Neuronal stem cell (in vitro differentiated cells): ENCODE data around the gene LRP1B.

ENCODE experiments used
- DNase-seq: peaks from one replicate; pipeline ENCODE4 v3.0.0-alpha.2; 2013; ENCODE audit warnings: low spot score
- H2AFZ ChIP-seq: one replicate; pipeline ENCODE4 v1.6.1; 2013; ENCODE audit warnings: mild to moderate bottlenecking, low read length, inconsistent platforms
- H2AK5ac ChIP-seq: 2 replicates; pipeline ENCODE4 v1.6.1; 2013; ENCODE audit warnings: low read depth, mild to moderate bottlenecking, inconsistent platforms, low read length, moderate library complexity, mixed read lengths
- H2BK120ac ChIP-seq: 2 replicates; pipeline ENCODE4 v1.6.1; 2013; ENCODE audit warnings: low read depth, mild to moderate bottlenecking, inconsistent platforms, low read length, moderate library complexity, mixed read lengths
- H2BK12ac ChIP-seq: one replicate; pipeline ENCODE4 v1.6.1; 2013; ENCODE audit warnings: low read length, inconsistent platforms
- H2BK15ac ChIP-seq: 2 replicates; pipeline ENCODE4 v1.6.1; 2013; ENCODE audit warnings: mild to moderate bottlenecking, low read length, inconsistent platforms, mixed read lengths
- H2BK5ac ChIP-seq: one replicate; pipeline ENCODE4 v1.6.1; 2013; ENCODE audit warnings: inconsistent platforms, mild to moderate bottlenecking, low read length, moderate library complexity
- H3K14ac ChIP-seq: one replicate; pipeline ENCODE4 v1.6.1; 2013; ENCODE audit warnings: low read length, inconsistent platforms
- H3K18ac ChIP-seq: 2 replicates; pipeline ENCODE4 v1.6.1; 2013; ENCODE audit warnings: low read length, inconsistent platforms
- H3K23ac ChIP-seq: 2 replicates; pipeline ENCODE4 v1.6.1; 2013; ENCODE audit warnings: low read depth, mild to moderate bottlenecking, mixed read lengths, low read length, inconsistent platforms; ENCODE audit not compliant: poor library complexity
- H3K27ac ChIP-seq: replicated peaks from 3 replicates; pipeline ENCODE4 v1.5.1; 2013; ENCODE audit warnings: low read length, inconsistent platforms
- H3K27me3 ChIP-seq, 3 experiments: 2 replicates each; pipeline ENCODE4 v1.6.1; 2013; ENCODE audit warnings: low read length in 3 of 3, mild to moderate bottlenecking in 2 of 3, inconsistent platforms in 1 of 3, low read depth in 1 of 3, mixed read lengths in 1 of 3, moderate library complexity in 1 of 3; ENCODE audit not compliant: control insufficient read depth in 3 of 3, insufficient read depth in 3 of 3
- H3K36me3 ChIP-seq, 2 donors: replicated peaks in 1 of 2; 2 replicates each; pipeline ENCODE4 v1.6.1; 2013; ENCODE audit warnings: low read length in 2 of 2; ENCODE audit not compliant: control insufficient read depth in 2 of 2, insufficient read depth in 2 of 2
- H3K4ac ChIP-seq: 2 replicates; pipeline ENCODE4 v1.6.1; 2013; ENCODE audit warnings: inconsistent platforms, mild to moderate bottlenecking, low read length, moderate library complexity
- H3K4me1 ChIP-seq, 2 donors: 1 replicate in 1 of 2; 2 replicates in 1 of 2; pipeline ENCODE4 v1.6.1; 2013; ENCODE audit warnings: low read length in 2 of 2, low read depth in 1 of 2; ENCODE audit not compliant: control insufficient read depth in 2 of 2, insufficient read depth in 1 of 2
- H3K4me2 ChIP-seq: one replicate; pipeline ENCODE4 v1.6.1; 2013; ENCODE audit warnings: mild to moderate bottlenecking, low read length, inconsistent platforms; ENCODE audit not compliant: insufficient read depth, poor library complexity, severe bottlenecking
- H3K4me3 ChIP-seq, 2 donors: 2 replicates each; pipeline ENCODE4 v1.5.1; 2013; ENCODE audit warnings: low read length in 2 of 2, mild to moderate bottlenecking in 2 of 2, inconsistent platforms in 1 of 2, moderate library complexity in 1 of 2
- H3K79me1 ChIP-seq: one replicate; pipeline ENCODE4 v1.6.1; 2013; ENCODE audit warnings: low read depth, mild to moderate bottlenecking, inconsistent platforms, low read length, moderate library complexity
- H3K9ac ChIP-seq: one replicate; pipeline ENCODE4 v1.6.1; 2013; ENCODE audit warnings: mild to moderate bottlenecking, low read depth, low read length, inconsistent platforms; ENCODE audit not compliant: poor library complexity
- H3K9me3 ChIP-seq, 2 donors: replicated peaks in 1 of 2; 2 replicates each; pipeline versions ENCODE3 to v1.6.1; 2013; ENCODE audit warnings: low read length in 2 of 2, mild to moderate bottlenecking in 2 of 2, inconsistent platforms in 1 of 2, low read depth in 1 of 2, mixed read lengths in 1 of 2, moderate library complexity in 1 of 2; ENCODE audit not compliant: control insufficient read depth in 2 of 2, insufficient read depth in 1 of 2
- H4K8ac ChIP-seq: one replicate; pipeline ENCODE4 v1.6.1; 2013; ENCODE audit warnings: low read depth, mild to moderate bottlenecking, inconsistent platforms, low read length, moderate library complexity
- H4K91ac ChIP-seq: one replicate; pipeline ENCODE4 v1.6.1; 2013; ENCODE audit warnings: low read length, low read depth, mild to moderate bottlenecking, inconsistent platforms; ENCODE audit not compliant: poor library complexity
- WGBS, 2 donors: extraction: QIAGEN DNeasy Blood & Tissue Kit; methylation state at CpG; one replicate each; pipeline ENCODE4 v1.1.7; 2013; ENCODE audit warnings: missing lambda C conversion rate in 2 of 2, mixed read lengths in 1 of 2; ENCODE audit not compliant: insufficient read length in 2 of 2, insufficient replicate concordance in 1 of 2; ENCODE audit errors: extremely low coverage in 2 of 2; 5-methylcytosine and 5-hydroxymethylcytosine counted together

Gene LRP1B

DNA sequence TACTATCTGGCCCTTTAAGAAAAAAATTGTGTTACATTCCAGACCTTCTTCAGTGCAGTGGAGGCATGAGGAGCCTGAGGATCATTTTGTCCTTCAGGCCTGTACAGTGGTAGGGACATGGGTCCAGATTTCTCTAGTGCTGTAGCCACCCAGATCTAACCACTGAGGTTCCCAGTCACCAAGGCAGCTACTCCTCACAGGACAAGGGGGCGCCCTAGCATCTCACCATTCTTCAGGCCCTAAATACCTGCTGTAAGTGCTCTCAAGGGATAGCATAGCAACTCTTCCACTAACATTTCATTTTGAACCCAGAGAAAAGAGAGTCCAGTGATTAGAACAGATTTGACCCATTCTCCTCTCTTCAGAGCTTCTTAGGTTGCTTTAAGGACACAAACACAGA is 1533.0 kb downstream of the LRP1B start:
- Histone ChIP-seq H3K9ac (no peak overlapping the region), H3K9me3 (peaks cover 0 to 1% of the 10 kb centered on the region in 2 donors), H3K4me1 (no peaks in the 10 kb centered on the region), H3K4ac (no peak overlapping the region), H2AFZ (no peak overlapping the region), H3K18ac (no peak overlapping the region), H2BK5ac (no peak overlapping the region), H4K91ac (no peak overlapping the region), H3K27ac (no peak overlapping the region), H3K36me3 (no peaks in the 10 kb centered on the region), H3K27me3 (no peaks in the 10 kb centered on the region), H2BK12ac (no peak overlapping the region), H2AK5ac (no peak overlapping the region), H2BK15ac (no peak overlapping the region), H3K4me2 (no peak overlapping the region), H3K23ac (no peak overlapping the region), H3K79me1 (no peaks in the 10 kb centered on the region), H3K14ac (no peak overlapping the region), H3K4me3 (no peak overlapping the region), H2BK120ac (no peak overlapping the region), H4K8ac (no peak overlapping the region)
- no CpG with 5 or more reads among the region's 1 CpG for WGBS, 2 donors
- no peak for DNase-seq

DNA sequence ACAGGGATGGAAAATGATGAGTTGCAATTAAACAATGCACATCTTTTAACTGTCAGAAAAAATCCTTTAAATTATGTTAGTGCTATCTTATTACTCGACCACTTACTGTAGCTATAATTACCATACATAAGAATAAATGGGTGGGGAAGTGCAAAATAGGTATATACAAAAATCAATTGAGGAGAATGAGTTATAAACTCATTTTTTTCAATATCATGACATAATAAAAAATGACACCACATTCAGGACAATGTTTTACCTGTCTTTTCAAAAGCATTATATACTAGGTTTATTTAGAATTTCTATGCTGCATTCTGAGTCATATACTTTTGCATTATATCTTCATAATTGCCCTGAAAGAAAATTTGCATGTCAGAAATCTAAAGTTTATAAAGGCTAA is 1533.6 kb downstream of the LRP1B start:
- Histone ChIP-seq H3K36me3 (no peaks in the 10 kb centered on the region), H2BK12ac (no peak overlapping the region), H3K27ac (no peak overlapping the region), H2AK5ac (no peak overlapping the region), H3K9ac (no peak overlapping the region), H2AFZ (no peak overlapping the region), H4K91ac (no peak overlapping the region), H2BK120ac (no peak overlapping the region), H3K79me1 (no peaks in the 10 kb centered on the region), H4K8ac (no peak overlapping the region), H2BK15ac (no peak overlapping the region), H3K27me3 (no peaks in the 10 kb centered on the region), H3K9me3 (peaks cover 0 to 1% of the 10 kb centered on the region in 2 donors), H3K18ac (no peak overlapping the region), H2BK5ac (no peak overlapping the region), H3K14ac (no peak overlapping the region), H3K4me1 (no peaks in the 10 kb centered on the region), H3K4me2 (no peak overlapping the region), H3K4ac (no peak overlapping the region), H3K23ac (no peak overlapping the region), H3K4me3 (no peak overlapping the region)
- no peak for DNase-seq
- no CpG with 5 or more reads among the region's 1 CpG for WGBS, 2 donors

DNA sequence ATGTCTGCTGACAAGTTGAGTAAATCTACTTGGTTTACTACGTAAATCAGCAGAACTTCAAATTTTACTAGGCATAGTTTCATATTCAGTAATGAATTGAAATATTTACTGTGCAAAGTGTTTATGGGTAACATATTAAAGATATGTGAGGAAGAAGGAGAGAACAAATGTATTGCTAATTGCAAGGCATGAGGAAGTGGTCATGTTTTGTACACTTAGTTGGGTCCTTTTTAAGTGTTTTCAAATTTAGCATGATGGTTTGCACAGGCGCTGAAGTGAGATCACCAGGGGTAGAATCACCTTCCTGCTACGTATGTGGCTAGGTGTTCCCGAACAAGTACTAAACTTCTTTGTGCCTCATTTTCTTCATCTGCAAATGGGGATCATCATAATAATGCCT is 1534.4 kb downstream of the LRP1B start:
- Histone ChIP-seq H2BK120ac (no peak overlapping the region), H3K36me3 (no peaks in the 10 kb centered on the region), H3K9ac (no peak overlapping the region), H2BK15ac (no peak overlapping the region), H2BK12ac (no peak overlapping the region), H3K23ac (no peak overlapping the region), H3K9me3 (peaks cover 0 to 1% of the 10 kb centered on the region in 2 donors), H3K27ac (no peak overlapping the region), H4K91ac (no peak overlapping the region), H3K4me3 (no peak overlapping the region), H2BK5ac (no peak overlapping the region), H3K4ac (no peak overlapping the region), H3K27me3 (no peaks in the 10 kb centered on the region), H3K4me1 (no peaks in the 10 kb centered on the region), H2AK5ac (no peak overlapping the region), H2AFZ (no peak overlapping the region), H3K4me2 (no peak overlapping the region), H4K8ac (no peak overlapping the region), H3K14ac (no peak overlapping the region), H3K79me1 (no peaks in the 10 kb centered on the region), H3K18ac (no peak overlapping the region)
- DNase-seq: no peak
- WGBS, 2 donors: no CpG with 5 or more reads among the region's 4 CpGs

DNA sequence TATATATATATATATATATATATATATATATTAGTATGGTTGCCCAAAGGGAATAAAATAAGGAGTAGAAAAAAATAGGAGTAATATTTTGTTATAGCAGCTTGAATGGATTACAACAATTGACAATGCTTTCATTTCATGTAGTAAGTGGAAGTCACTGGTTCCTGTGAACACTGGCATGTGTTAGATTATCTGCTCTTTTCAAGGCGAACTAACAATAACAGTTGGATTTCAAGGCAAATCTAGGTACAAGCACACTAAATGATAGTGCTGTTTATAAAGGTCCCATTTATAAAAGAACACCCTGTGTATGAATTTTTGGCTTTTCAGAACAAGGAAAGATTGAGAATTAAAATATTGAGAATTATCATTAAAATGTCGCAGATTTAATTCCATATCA is 1535.7 kb downstream of the LRP1B start:
- Histone ChIP-seq H3K23ac (no peak overlapping the region), H2BK5ac (no peak overlapping the region), H2BK15ac (no peak overlapping the region), H3K4me2 (no peak overlapping the region), H2AFZ (no peak overlapping the region), H2BK12ac (no peak overlapping the region), H3K4me1 (no peaks in the 10 kb centered on the region), H2BK120ac (no peak overlapping the region), H2AK5ac (no peak overlapping the region), H3K14ac (no peak overlapping the region), H4K8ac (no peak overlapping the region), H3K9me3 (no peaks in the 10 kb centered on the region), H3K9ac (no peak overlapping the region), H3K27me3 (no peaks in the 10 kb centered on the region), H3K79me1 (no peaks in the 10 kb centered on the region), H3K27ac (no peak overlapping the region), H4K91ac (no peak overlapping the region), H3K18ac (no peak overlapping the region), H3K4ac (no peak overlapping the region), H3K36me3 (no peaks in the 10 kb centered on the region), H3K4me3 (no peak overlapping the region)
- WGBS, 2 donors: no CpG with 5 or more reads among the region's 2 CpGs
- no peak for DNase-seq
